GM23338 (cell line): Measurements from ENCODE around the gene KCNIP1. TPM values are rescaled to one million over a fixed set of nuclear protein-coding genes. Genes with fewer than 3 reads are reported as not detected.
A peak's percentile ranks its signal among the peaks of the same experiment; 100 is the strongest.

Experiments used
- ATAC-seq: fragments of 200-7000 bp; cut with Tn5 transposase; 3 replicates; pipeline ENCODE4 v1.9.1; 2020
- DNase-seq: peaks from one replicate; pipeline ENCODE4 v3.0.0-alpha.2; 2015; ENCODE audit warnings: low spot score
- H2AFZ ChIP-seq: fragments of 200-600 bp; sonication (generic); 2 replicates; pipeline ENCODE4 v1.8.0; 2016; ENCODE audit warnings: antibody characterized with exemption, mild to moderate bottlenecking, moderate library complexity
- H3F3A ChIP-seq: fragments of 200-600 bp; sonication (generic); replicated peaks from 2 replicates; pipeline ENCODE4 v1.8.0; 2017; ENCODE audit warnings: antibody characterized with exemption, mixed run types, low read depth
- H3K27ac ChIP-seq: fragments of 200-600 bp; sonication (generic); 2 replicates; pipeline ENCODE4 v1.6.1; 2016; ENCODE audit warnings: low read depth
- H3K27me3 ChIP-seq: fragments of 200-600 bp; sonication (generic); 2 replicates; pipeline ENCODE4 v1.8.0; 2016; ENCODE audit warnings: mild to moderate bottlenecking, mixed run types, moderate library complexity; ENCODE audit not compliant: insufficient read depth
- H3K36me3 ChIP-seq: fragments of 200-600 bp; sonication (generic); 2 replicates; pipeline ENCODE4 v1.8.0; 2016; ENCODE audit warnings: mild to moderate bottlenecking; ENCODE audit not compliant: insufficient read depth
- H3K4me1 ChIP-seq: fragments of 200-600 bp; sonication (generic); 2 replicates; pipeline ENCODE4 v1.8.0; 2016; ENCODE audit warnings: mild to moderate bottlenecking, moderate library complexity; ENCODE audit not compliant: insufficient read depth
- H3K4me2 ChIP-seq: fragments of 200-600 bp; sonication (generic); 2 replicates; pipeline ENCODE4 v1.7.1; 2017; ENCODE audit warnings: mixed run types
- H3K4me3 ChIP-seq: fragments of 200-600 bp; sonication (generic); 2 replicates; pipeline ENCODE4 v1.6.1; 2016; ENCODE audit warnings: mixed run types
- H3K79me2 ChIP-seq: fragments of 200-600 bp; sonication (generic); replicated peaks from 2 replicates; pipeline ENCODE4 v1.8.0; 2017; ENCODE audit warnings: mild to moderate bottlenecking; ENCODE audit not compliant: insufficient read depth
- H3K9me2 ChIP-seq: fragments of 200-600 bp; sonication (generic); 2 replicates; pipeline ENCODE4 v1.8.0; 2017; ENCODE audit not compliant: insufficient read depth
- H4K20me1 ChIP-seq: fragments of 200-600 bp; sonication (generic); replicated peaks from 2 replicates; pipeline ENCODE4 v1.8.0; 2017; ENCODE audit warnings: mild to moderate bottlenecking; ENCODE audit not compliant: insufficient read depth
- H3K27ac Mint-ChIP-seq: 2 replicates; pipeline ENCODE4 v1.8.0; 2020; ENCODE audit warnings: inconsistent platforms, mild to moderate bottlenecking, moderate library complexity, mixed read lengths
- H3K27me3 Mint-ChIP-seq: 3 replicates; pipeline ENCODE4 v1.8.0; 2022; ENCODE audit warnings: low read depth, mild to moderate bottlenecking, moderate library complexity, mixed read lengths, inconsistent platforms; ENCODE audit not compliant: insufficient read depth, poor library complexity
- H3K36me3 Mint-ChIP-seq: 3 replicates; pipeline ENCODE4 v1.8.0; 2021; ENCODE audit warnings: low read depth, mild to moderate bottlenecking, inconsistent platforms, moderate library complexity, mixed read lengths
- H3K4me1 Mint-ChIP-seq: 3 replicates; pipeline ENCODE4 v1.8.0; 2020; ENCODE audit warnings: mild to moderate bottlenecking, inconsistent platforms, mixed read lengths
- H3K4me3 Mint-ChIP-seq: 3 replicates; pipeline ENCODE4 v1.8.0; 2021; ENCODE audit warnings: moderate library complexity, mild to moderate bottlenecking, inconsistent platforms, mixed read lengths
- H3K9me3 Mint-ChIP-seq: 3 replicates; pipeline ENCODE4 v1.8.0; 2020; ENCODE audit warnings: moderate library complexity, mild to moderate bottlenecking, inconsistent platforms, mixed read lengths
- CTCF ChIP-seq, 2 experiments: fragments of 200-600 bp in 1 of 2; sonication (generic) in 1 of 2; conservative IDR thresholded peaks; 2 replicates each; pipeline versions ENCODE4 v1.5.1 to v1.6.1; 2016 to 2017; ENCODE audit warnings: antibody characterized with exemption in 2 of 2, low read depth in 2 of 2, mild to moderate bottlenecking in 2 of 2, moderate library complexity in 1 of 2
- EZH2 ChIP-seq: fragments of 200-600 bp; sonication (generic); IDR thresholded peaks from one replicate; pipeline ENCODE4 v1.8.0; 2017; ENCODE audit warnings: antibody characterized with exemption, mild to moderate bottlenecking, low read depth; ENCODE audit not compliant: unreplicated experiment
- JUNB ChIP-seq: IDR thresholded peaks from one replicate; pipeline ENCODE4 v1.6.1; 2016; ENCODE audit warnings: antibody characterized with exemption; ENCODE audit not compliant: unreplicated experiment
- NANOG ChIP-seq: IDR thresholded peaks from 2 replicates; pipeline ENCODE4 v1.6.1; 2016; ENCODE audit warnings: antibody characterized with exemption, borderline replicate concordance
- POLR2AphosphoS5 ChIP-seq: IDR thresholded peaks from 2 replicates; pipeline ENCODE4 v1.6.1; 2016; ENCODE audit warnings: antibody characterized with exemption, low read depth
- REST ChIP-seq: IDR thresholded peaks from one replicate; pipeline ENCODE4 v1.6.1; 2018; ENCODE audit warnings: antibody characterized with exemption; ENCODE audit not compliant: unreplicated experiment
- STAT1 ChIP-seq: IDR thresholded peaks from one replicate; pipeline ENCODE4 v1.6.1; 2016; ENCODE audit warnings: antibody characterized with exemption; ENCODE audit not compliant: unreplicated experiment
- ZNF114 ChIP-seq: fragments of 250-450 bp; sonication (Bioruptor Pico); IDR thresholded peaks from 2 replicates; pipeline ENCODE4 v1.5.0; 2020; ENCODE audit warnings: mild to moderate bottlenecking, moderate library complexity
- ZNF331 ChIP-seq: fragments of 250-450 bp; sonication (Bioruptor Pico); IDR thresholded peaks from 2 replicates; pipeline ENCODE4 v1.5.0; 2020; ENCODE audit warnings: low read depth, mild to moderate bottlenecking, moderate library complexity
- polyA plus RNA-seq: library from polyadenylated mRNA; unstranded; fragments of >200 nt; fragmentation: Nextera tagmentation; extraction: Ambion mirVana; gene quantifications from 2 replicates; pipeline ENCODE4 v1.2.1, GENCODE V29; 2016
- total RNA-seq: library from RNA; depleted of rRNA; stranded (reverse); fragments of >200 nt; shearing (Covaris generic); gene quantifications from 2 replicates; pipeline ENCODE4 v1.2.3, GENCODE V29; 2014

The KCNIP1 gene
- total and polyA plus RNA-seq, 2 experiments from 2014 or later, result 0.31 to 0.87 TPM

- Histone ChIP-seq H3K4me3 (no peak overlapping the region), H4K20me1 (no peaks in the 10 kb centered on the region), H3F3A (no peaks in the 10 kb centered on the region), H3K27ac (no peak overlapping the region), H2AFZ (no peak overlapping the region), H3K79me2 (no peaks in the 10 kb centered on the region), H3K4me2 (no peak overlapping the region), H3K27me3 (no peaks in the 10 kb centered on the region), H3K9me2 (0 out of 2 replicates have a peak, but pooled peaks cover 3% of the 10 kb centered on the region), H3K4me1 (no peaks in the 10 kb centered on the region; the same call in 1 of the 2 replicates), H3K36me3 (no peaks in the 10 kb centered on the region)
- peak; percentile 31; the same call in 2 of the 3 replicates for ATAC-seq
- TF ChIP-seq CTCF (conservative IDR thresholded peaks at IDR 0.05; ENCODE audit: low read depth in 2 of 2) (peak in 1 of 2 experiments; percentile 21; a peak in 1 of 4 replicates), EZH2 (no peak), ZNF114 (CRISPR knock-in tag) (no peak), NANOG (no peak)
- H3K4me1 Mint-ChIP-seq, result peaks cover 19% of the 10 kb centered on the region
- H3K36me3 Mint-ChIP-seq, result no peaks in the 10 kb centered on the region
- peak; percentile 30 for DNase-seq
- peaks cover 3% of the 10 kb centered on the region for H3K27me3 Mint-ChIP-seq
- no peak overlapping the region for H3K27ac Mint-ChIP-seq
- no peak overlapping the region for H3K4me3 Mint-ChIP-seq
- peaks cover 5% of the 10 kb centered on the region; the same call in 1 of the 3 replicates for H3K9me3 Mint-ChIP-seq
These were observed 67.5 kb downstream of the KCNIP1 start for GRCh38 chr5:170571281-170571731.

GRCh38 chr5:170571875-170572852 is 68.3 kb downstream of the KCNIP1 start:
- H3F3A ChIP-seq, result no peaks in the 10 kb centered on the region
- DNase-seq, result no peak
- H4K20me1 ChIP-seq, result no peaks in the 10 kb centered on the region
- no peaks in the 10 kb centered on the region for H3K36me3 ChIP-seq
- no peaks in the 10 kb centered on the region; the same call in 1 of the 2 replicates for H3K4me1 ChIP-seq
- ATAC-seq, result no peak
- Mint-ChIP-seq H3K36me3 (no peaks in the 10 kb centered on the region), H3K4me3 (no peak overlapping the region), H3K9me3 (peaks cover 5% of the 10 kb centered on the region; the same call in 1 of the 3 replicates), H3K27ac (no peak overlapping the region), H3K4me1 (peaks cover 19% of the 10 kb centered on the region), H3K27me3 (peaks cover 3% of the 10 kb centered on the region)
- no peaks in the 10 kb centered on the region for H3K27me3 ChIP-seq
- H3K9me2 ChIP-seq, result 0 out of 2 replicates have a peak, but pooled peaks cover 1% of the 10 kb centered on the region
- peak overlapping the region; percentile 59; the same call in 1 of the 2 replicates for H2AFZ ChIP-seq
- H3K79me2 ChIP-seq, result no peaks in the 10 kb centered on the region
- H3K27ac ChIP-seq, result no peak overlapping the region
- no peak for TF ChIP-seq EZH2
- no peak for TF ChIP-seq STAT1
- no peak overlapping the region for H3K4me2 ChIP-seq
- H3K4me3 ChIP-seq, result no peak overlapping the region

- Mint-ChIP-seq H3K9me3 (peaks cover 5% of the 10 kb centered on the region; the same call in 1 of the 3 replicates), H3K36me3 (no peaks in the 10 kb centered on the region), H3K4me1 (peaks cover 19% of the 10 kb centered on the region), H3K27me3 (peaks cover 3% of the 10 kb centered on the region), H3K4me3 (no peak overlapping the region), H3K27ac (no peak overlapping the region)
- H3K79me2 ChIP-seq, result no peaks in the 10 kb centered on the region
- no peaks in the 10 kb centered on the region; the same call in 1 of the 2 replicates for H3K4me1 ChIP-seq
- H3K9me2 ChIP-seq, result no peaks in the 10 kb centered on the region
- H4K20me1 ChIP-seq, result no peaks in the 10 kb centered on the region
- ATAC-seq (peak; percentile 80), DNase-seq (peak; percentile 48)
- no peaks in the 10 kb centered on the region for H3F3A ChIP-seq
- no peak overlapping the region for H3K4me2 ChIP-seq
- H2AFZ ChIP-seq, result no peak overlapping the region
- TF ChIP-seq ZNF114 (CRISPR knock-in tag) (no peak), ZNF331 (CRISPR knock-in tag) (no peak), REST (no peak), JUNB (no peak), POLR2AphosphoS5 (no peak), CTCF (conservative IDR thresholded peaks at IDR 0.05; ENCODE audit: low read depth in 2 of 2) (no peak)
- H3K4me3 ChIP-seq, result no peak overlapping the region
- H3K27me3 ChIP-seq, result no peaks in the 10 kb centered on the region
- H3K36me3 ChIP-seq, result no peaks in the 10 kb centered on the region
- H3K27ac ChIP-seq, result no peak overlapping the region
These were observed 69.3 kb downstream of the KCNIP1 start for GRCh38 chr5:170573114-170573513.
